ENCODE results near the gene POLDIP3. TPM values are rescaled to one million over a fixed set of nuclear protein-coding genes. Genes with fewer than 3 reads are reported as not detected.
"Not testable (repeated sequence)": the region's sequence is repeated elsewhere in the genome, so short reads cannot be mapped to it uniquely, and the experiment has no call there.

The POLDIP3 gene

GRCh38 chr22:42544686-42545085, 70.0 kb downstream of the POLDIP3 start:
- H3K9me3 ChIP-seq (replicated peaks; ENCODE audit: low read length) = no peaks in the 10 kb centered on the region
- H3K4me2 ChIP-seq (ENCODE audit: low read length) = no peak overlapping the region
- H3K4me1 ChIP-seq (ENCODE audit: control insufficient read depth, insufficient read depth, low read length) = peaks cover 3% of the 10 kb centered on the region
- no peaks in the 10 kb centered on the region for H3K36me3 ChIP-seq (ENCODE audit: insufficient read depth, low read length)
- H3K4me3 ChIP-seq (ENCODE audit: low read length) = no peak overlapping the region
- no peak overlapping the region for H3K9ac ChIP-seq (ENCODE audit: low read depth, low read length)
- peaks cover 12% of the 10 kb centered on the region for H3K27me3 ChIP-seq (ENCODE audit: control insufficient read depth, insufficient read depth, low read length)

DNA sequence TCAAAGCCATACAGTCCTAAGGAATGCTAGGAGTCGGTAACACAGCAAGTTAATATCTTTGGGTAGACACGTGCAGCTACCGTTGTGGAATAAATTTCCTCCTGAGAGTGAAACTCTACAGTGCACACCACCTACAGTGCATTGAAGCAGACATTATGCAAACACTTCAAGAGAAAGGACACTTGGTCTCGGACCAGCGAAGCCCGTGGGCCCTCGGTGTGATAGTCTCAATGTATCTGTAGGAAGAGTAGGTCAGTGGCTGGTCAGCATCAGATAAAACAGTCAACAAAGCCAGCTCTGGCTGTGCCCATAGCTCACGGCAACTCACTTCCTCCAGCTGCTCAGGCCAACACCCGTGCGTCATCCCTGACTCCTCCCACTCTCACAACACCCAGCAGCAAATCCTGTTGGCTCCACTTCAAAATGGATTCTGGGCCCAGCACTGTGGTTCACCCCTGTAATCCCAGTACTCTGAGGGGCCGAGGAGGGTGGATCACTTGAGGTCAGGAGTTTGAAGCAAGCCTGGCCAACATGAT, 75.4 kb downstream of the POLDIP3 start:
- not testable (repeated sequence) for H3K4me2 ChIP-seq (ENCODE audit: low read length); H3K27me3 ChIP-seq (ENCODE audit: control insufficient read depth, insufficient read depth, low read length); H3K9ac ChIP-seq (ENCODE audit: low read depth, low read length); H3K4me3 ChIP-seq (ENCODE audit: low read length); H3K36me3 ChIP-seq (ENCODE audit: insufficient read depth, low read length); H3K9me3 ChIP-seq (replicated peaks; ENCODE audit: low read length)
- H3K4me1 ChIP-seq (ENCODE audit: control insufficient read depth, insufficient read depth, low read length) = peaks cover 24% of the 10 kb centered on the region

GRCh38 chr22:42537199-42537831, 77.4 kb downstream of the POLDIP3 start:
- H3K36me3 ChIP-seq (ENCODE audit: insufficient read depth, low read length); H3K4me2 ChIP-seq (ENCODE audit: low read length); H3K4me3 ChIP-seq (ENCODE audit: low read length); H3K9me3 ChIP-seq (replicated peaks; ENCODE audit: low read length); H3K27me3 ChIP-seq (ENCODE audit: control insufficient read depth, insufficient read depth, low read length); H3K9ac ChIP-seq (ENCODE audit: low read depth, low read length): not testable (repeated sequence)
- peaks cover 24% of the 10 kb centered on the region for H3K4me1 ChIP-seq (ENCODE audit: control insufficient read depth, insufficient read depth, low read length)

GRCh38 chr22:42536634-42537033, 78.0 kb downstream of the POLDIP3 start:
- H3K9ac ChIP-seq (ENCODE audit: low read depth, low read length); H3K4me2 ChIP-seq (ENCODE audit: low read length); H3K36me3 ChIP-seq (ENCODE audit: insufficient read depth, low read length); H3K27me3 ChIP-seq (ENCODE audit: control insufficient read depth, insufficient read depth, low read length); H3K4me3 ChIP-seq (ENCODE audit: low read length); H3K9me3 ChIP-seq (replicated peaks; ENCODE audit: low read length): not testable (repeated sequence)
- H3K4me1 ChIP-seq (ENCODE audit: control insufficient read depth, insufficient read depth, low read length) = peaks cover 24% of the 10 kb centered on the region

- Histone ChIP-seq H3K4me3 (ENCODE audit: low read length) (no peak overlapping the region), H3K27me3 (ENCODE audit: control insufficient read depth, insufficient read depth, low read length) (peaks cover 4% of the 10 kb centered on the region), H3K9ac (ENCODE audit: low read depth, low read length) (no peak overlapping the region), H3K9me3 (replicated peaks; ENCODE audit: low read length) (no peaks in the 10 kb centered on the region), H3K36me3 (ENCODE audit: insufficient read depth, low read length) (no peaks in the 10 kb centered on the region), H3K4me1 (ENCODE audit: control insufficient read depth, insufficient read depth, low read length) (peaks cover 20% of the 10 kb centered on the region), H3K4me2 (ENCODE audit: low read length) (no peak overlapping the region)
These were observed 78.5 kb downstream of the POLDIP3 start for GRCh38 chr22:42536166-42536565.

DNA sequence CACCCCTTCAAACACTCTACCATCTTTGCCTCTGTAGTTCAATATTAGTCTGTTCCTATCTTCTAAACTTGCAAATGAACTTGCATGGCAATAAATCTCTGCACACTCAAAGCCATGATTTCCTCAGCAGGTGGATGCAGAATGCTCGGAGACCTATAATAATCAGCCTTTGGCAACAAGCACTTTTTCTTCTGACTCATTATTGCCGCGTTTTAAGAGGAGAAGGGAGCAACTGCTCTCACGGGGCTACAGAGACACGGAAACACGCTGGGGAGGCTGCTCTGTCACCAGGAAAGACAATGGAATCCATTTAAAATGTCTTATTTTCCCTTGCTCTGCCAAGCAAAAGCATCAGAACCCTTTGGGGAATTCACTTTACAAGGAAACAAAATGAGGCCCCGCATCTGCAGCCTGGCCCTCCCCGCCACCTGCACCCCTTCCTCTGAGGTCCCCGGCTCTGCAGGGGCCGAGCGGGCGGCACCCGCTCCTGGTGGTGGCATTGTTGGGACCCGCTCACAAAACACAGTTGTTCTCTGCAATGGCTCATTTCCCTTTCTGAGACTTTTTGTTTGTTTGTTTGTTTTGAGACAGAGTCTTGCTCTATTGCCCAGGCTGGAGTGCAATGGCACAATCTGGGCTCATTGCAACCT, 79.5 kb downstream of the POLDIP3 start:
- not testable (repeated sequence) for H3K9ac ChIP-seq (ENCODE audit: low read depth, low read length); H3K36me3 ChIP-seq (ENCODE audit: insufficient read depth, low read length); H3K27me3 ChIP-seq (ENCODE audit: control insufficient read depth, insufficient read depth, low read length); H3K4me2 ChIP-seq (ENCODE audit: low read length); H3K4me3 ChIP-seq (ENCODE audit: low read length); H3K9me3 ChIP-seq (replicated peaks; ENCODE audit: low read length)
- H3K4me1 ChIP-seq (ENCODE audit: control insufficient read depth, insufficient read depth, low read length) = peaks cover 20% of the 10 kb centered on the region

Small RNA genes lying within 50 kb of the gene (small RNA-seq; reads per million reads assigned to genes)
- 0.49 reads per million for gene RN7SKP80
- not detected for gene RNU6-513P
